GM18517 (cell line): ENCODE data around the gene BEST1.

Experiments used
- ATAC-seq: cut with Tn5 transposase; IDR thresholded peaks from one replicate; pipeline ENCODE4 v1.9.1; 2021; ENCODE audit warnings: mild to moderate bottlenecking, moderate library complexity; ENCODE audit not compliant: unreplicated experiment

The BEST1 gene

DNA sequence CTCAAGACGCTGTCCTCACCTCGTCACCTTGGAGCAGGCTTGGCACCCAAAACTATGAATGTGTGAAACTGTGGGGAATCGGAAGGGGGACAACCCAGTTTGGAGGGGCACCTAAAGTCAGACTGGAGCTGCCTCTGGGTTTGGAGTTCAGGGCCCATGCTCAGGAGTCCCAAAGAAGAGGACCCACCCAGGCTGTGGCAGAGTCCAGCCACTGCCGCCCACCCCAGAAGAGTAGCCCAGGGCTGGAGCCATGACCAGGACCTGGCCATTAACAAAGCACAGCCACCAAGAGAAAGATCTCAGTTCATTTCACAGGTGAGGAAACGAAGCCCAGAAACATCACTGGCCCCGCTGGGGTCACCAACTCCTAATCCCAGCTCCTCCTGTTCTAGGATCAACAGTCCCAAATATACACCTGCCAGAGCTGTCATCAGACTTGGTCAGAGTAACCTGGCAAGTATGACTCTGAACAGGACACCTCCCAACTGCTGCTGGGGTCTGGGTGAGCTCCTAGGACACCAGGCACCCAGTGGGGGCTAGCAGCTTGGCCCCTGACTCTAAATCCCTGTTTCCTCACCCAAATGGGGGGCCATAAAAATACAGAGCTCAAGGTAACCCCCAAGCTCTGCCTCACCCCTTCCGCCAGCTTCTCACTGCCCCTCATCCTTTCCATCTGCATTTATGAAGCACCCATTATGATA lies 35.5 kb upstream of the BEST1 start:
- no peak for ATAC-seq

DNA sequence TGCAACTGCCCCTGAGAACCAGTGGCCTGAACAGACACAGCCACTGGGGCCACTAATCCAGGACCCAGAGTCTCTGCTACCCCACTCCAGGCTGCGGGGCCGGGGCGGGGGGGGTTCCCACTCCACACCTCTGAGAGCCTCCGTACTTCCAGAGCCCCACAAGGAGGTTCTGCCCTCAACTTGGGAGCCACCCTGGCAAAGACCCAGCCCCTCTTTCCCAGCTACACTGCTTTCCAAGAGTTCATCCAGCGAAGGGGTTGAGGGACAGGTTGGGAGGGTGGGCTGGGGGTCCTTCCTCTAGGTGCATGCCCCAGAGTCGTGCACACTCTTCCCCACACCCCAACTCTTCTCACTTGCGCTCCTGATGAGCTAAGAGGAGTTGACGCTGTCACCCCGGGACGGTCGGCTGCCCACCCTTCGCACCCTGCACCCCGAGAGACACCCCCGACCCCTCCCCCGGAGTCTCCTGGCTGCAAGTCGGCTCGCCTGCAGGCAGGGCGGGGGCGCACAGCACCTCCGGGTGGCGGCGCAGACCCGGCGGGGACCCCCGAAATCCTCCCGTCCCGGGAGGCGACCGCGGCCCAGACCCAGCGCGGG lies 33.3 kb upstream of the BEST1 start:
- ATAC-seq = no peak

DNA sequence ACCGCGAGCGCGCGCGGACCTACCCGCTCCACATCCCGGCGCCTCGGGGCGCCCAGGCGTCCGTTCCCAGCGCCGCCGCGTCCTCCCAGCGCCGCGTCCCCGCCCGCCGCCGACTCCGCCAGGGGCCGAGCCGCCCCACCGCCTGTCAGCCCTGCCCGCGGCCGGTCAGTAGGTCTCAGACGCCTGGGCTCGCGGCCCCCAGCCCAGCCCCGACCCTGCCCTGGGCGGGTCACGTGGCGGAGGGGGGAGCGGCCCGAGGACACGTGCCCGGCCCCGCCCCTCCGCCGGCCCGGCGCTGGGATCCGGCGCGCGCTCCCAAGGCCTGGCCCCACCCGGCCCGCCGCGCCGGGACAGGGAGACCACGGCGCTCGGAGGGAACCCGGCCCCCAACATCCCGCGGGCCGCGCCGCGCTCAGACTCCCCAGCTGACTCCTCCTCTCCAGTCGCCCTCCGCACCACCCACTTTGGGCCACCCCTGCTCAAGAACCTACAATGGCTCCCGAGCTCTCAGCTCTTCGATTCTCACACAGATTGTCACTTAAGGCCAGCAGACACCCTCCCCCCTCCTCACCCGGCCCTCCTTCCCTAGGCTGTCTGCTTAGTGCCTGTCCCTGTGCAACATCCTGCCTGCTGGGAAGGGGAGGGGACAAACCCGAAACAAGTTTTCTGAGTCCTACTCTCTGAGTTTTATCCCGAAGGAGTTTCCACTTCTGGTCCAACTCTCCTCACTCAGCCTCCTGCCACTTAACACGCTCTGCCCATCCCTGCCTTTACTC lies 32.6 kb upstream of the BEST1 start, which contains the start of gene RAB3IL1:
Gene RAB3IL1 (minus strand): TSS at position 233 of the 776 bp plus-strand sequence. CDS start 199 bp downstream, at position 34.
- no peak for ATAC-seq

DNA sequence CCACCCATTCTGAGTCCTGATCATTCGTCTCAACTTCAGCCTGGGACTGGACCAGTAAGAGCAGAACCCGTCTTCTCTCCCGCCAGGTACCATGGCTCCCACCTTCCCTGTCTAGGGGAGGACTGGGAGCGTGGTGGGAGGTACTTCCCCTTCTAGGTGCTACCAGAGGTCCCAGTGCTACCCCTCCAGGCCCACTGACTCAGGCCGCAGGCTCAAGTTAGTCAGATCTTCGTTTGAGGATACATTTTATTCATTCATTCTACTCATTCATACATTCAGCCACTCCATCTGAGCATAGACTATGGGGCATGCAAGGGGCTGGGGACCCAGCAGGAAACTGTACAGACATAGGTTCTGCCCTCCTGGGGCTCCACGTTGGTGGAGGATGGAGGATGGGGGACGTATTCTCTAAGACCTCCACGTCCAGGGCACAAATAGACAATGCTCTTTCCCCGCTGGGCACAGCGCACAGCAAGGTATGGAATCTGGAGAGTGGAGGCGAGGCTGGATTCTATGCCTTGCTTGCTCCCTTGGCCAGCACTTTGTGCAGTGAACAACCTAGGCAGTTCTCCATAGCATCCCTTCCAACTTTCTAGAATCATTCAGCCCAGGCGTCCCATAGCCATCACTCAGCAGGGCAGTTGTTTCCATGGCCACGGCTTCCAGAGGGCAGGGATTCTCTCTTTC lies 31.8 kb upstream of the BEST1 start:
- no peak for ATAC-seq

DNA sequence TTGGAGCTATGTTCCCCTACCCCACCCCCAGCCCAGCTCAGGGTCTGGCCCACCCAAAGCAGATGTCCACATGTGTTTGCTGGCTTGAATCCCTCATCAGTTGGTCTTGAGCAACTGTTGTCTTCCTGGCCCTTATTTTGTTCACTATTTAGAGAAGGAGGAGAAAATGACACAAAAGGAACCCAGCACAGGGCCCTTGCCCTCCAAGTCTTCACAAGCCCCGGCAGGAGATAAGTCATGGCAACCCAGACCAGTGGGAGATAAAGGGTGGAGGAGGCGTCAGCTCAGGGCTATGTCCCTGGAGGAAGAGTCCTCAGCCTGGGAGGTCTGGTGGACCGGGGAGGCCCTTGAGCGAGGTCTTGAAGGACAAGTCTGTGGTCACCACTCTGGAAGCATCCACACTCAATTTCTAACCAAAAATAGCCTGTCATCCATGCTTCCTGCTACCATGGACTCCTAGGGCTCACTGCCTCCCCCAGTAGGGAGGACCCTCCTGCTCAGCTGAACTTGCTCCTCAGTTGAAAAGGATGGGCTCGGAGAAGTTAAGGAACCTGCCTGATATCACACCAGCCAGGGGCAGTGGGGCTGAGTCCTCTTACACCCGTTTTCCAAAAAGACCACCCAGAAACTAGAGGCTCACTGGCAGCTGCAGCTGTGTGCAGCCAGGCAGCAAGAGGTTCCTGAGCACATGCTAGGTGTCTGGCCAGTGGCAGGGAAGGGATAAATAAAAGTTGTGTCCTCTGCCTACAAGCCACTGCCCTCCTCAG lies 31.0 kb upstream of the BEST1 start:
- ATAC-seq = no peak

DNA sequence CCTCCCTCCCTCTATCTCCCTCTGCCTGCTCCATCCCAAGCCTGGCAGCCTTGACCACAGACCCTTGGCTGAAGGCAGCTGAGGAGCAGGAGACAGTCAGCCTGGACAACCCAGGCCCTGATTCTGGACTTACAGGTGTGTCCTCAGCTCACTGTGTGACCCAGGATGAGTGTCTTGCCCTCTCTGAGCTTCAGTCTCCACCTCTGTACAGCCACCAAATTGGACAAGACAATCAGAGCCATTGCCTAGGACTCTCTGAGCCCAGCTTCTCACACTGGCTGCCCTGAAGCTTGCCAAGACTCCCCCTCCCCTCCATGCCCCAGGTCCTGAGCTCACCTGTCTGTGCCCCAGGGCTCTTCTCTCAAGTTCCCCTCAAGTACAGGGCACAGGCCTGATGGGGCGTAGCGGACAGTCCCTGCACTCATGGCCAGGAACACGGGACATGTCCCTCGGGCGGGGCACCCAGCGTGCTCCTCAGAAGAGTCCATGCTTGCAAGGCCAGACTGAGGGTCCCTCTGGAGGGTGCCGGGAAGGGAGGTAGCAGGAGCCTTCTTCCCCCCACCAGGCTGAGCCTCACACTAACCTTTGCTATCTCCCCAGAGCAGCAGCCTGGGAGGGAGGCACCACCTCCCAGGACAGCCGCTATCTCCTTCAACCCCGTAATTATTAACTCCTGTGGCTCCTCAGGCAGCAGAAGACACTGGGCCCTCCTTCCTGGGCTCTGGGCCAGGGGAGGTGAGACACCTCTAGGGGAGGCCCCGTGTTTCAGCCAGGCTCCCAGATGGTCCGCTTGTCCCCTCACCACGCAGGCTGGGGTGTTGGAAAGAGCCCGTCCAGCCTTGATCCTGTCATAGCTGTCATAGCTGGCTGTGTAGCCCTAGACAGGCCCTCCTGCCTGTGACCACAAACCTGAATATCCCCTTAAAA lies 30.2 kb upstream of the BEST1 start:
- ATAC-seq = no peak

DNA sequence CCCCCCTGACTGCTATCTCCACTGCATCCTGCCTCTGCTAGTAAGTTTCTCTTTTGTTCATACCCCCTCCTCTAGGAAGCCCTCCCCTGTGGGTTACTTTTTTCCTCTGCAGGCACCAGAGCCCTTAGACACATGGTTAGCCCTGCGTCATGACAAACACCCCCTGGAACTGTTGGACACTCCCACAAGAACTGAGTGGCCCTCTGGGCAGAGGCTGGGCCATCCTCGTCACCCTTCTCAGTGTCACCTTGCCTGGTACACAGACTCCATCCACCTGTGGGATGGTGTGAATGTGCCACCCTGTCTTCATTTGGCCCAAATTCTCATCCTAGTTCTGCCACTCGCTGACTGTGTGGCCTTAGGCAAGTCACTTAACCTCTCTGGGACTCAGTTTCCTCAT lies 28.7 kb upstream of the BEST1 start:
- no peak for ATAC-seq

DNA sequence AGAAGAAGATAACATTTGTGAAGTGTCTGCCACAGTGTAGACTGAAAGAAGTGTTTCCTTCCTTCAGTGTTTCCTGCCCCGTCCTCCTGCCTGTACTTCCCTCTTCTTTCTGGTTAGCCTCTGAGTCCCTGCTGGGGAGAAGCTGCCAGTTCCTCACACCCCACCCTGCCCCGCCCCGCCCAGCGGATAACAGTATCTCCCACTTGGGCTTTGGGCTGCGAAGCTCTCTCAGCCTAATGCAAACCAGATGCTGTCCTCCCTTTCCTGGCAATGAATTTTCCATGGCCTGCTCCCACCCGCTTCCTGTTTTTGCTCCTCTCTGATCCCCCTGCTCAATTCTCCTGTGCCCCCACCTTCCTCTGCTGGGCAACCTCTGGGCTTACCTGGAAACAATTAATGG lies 27.6 kb upstream of the BEST1 start:
- ATAC-seq = no peak

DNA sequence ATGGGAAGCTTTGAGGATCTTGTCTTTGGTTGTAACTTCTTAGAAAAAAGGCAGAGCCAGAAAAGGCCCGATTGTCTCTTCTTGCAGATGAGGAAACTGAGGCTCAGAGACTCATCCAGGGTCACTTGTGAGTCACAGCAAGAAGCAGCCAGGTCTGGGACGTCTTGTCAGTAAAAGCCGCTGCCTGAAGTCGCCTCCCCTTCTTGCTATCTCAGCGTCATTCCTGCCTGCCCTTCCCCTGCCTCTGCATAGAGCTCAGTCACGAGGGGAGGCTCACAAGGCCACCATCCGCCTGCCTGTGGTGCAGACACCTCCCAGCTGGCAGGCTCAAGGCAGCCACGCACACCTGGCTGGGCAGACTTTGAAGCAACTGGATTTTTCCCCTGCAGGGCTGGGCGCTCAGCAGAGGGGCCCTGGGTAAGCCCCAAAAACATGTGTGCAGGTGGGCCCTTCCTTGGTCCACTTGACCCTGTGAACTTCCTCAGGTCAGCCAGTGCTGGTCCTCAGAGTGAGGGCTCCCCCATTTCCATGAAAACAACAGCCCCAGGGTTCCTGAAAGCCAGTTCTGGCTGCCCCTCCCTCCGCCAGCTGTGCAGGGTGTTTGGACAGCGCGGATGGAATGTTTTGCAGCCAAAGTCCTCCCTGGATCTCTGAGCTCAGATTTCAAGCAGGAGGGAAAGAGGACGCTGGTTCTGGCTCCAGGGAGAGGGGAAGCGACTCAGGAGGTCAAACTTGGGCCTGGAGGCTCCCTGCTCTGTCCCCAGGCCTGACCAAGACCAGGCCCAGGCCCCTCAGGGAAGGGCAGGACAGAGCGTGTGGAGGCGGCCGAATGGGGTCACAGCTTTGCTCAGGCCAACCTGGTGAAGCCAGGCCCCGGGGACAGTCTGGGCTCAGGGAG lies 26.7 kb upstream of the BEST1 start:
- no peak for ATAC-seq

DNA sequence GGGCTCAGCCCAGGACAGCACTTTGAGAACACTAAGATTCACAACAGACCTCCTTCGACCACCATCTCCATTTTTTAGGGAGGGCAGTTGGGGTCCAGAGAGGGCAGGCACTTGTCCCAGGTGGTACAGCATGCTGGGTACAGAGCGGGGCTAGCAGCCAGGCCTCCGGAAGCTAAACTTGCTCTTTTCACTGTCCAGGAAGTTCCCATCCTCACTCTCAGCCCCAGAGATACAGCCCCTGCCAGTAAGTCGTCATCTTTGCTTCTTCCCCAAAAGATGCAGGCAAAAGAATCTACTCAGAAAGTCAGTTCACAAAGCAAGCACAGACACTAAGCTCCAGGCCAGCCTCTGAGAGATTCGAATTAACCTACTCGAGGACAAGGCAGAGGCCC lies 26.1 kb upstream of the BEST1 start:
- no peak for ATAC-seq

DNA sequence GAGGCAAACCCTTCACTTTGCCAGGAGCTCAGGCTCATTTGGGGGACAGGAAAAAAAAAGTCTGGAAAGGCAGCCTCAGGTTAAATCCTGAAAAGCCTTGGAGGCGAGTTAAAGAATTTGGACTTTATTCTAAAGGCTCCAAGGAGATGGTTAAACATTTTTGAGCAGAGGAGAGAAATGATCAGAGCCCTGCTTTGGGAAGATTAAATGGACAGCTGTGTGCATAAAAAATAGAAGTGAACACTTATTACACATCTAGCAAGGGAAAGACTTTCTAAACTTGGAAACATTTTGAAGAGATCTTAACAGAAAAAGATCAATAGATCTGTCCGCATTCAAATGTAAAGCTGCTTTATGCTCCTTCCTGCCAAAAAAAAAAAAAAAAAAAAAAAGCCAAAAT lies 24.4 kb upstream of the BEST1 start:
- ATAC-seq = no peak

DNA sequence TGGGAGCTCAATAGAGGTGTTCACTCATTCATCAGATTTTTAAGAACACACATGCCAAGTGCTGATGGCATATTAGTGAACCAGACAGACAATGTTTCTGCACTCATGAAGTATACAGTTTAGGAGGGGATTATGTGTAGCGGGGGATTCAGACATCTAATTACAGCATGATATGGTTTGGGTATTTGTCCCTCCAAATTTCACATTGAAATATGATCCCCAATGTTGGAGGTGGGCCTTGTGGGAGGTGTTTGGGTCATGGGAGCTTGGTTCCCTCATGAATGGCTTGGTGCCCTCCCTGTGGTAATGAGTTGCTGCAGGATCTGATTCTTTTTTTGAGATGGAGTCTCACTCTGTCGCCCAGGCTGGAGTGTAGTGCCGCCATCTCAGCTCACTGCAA lies 23.9 kb upstream of the BEST1 start:
- ATAC-seq = no peak

DNA sequence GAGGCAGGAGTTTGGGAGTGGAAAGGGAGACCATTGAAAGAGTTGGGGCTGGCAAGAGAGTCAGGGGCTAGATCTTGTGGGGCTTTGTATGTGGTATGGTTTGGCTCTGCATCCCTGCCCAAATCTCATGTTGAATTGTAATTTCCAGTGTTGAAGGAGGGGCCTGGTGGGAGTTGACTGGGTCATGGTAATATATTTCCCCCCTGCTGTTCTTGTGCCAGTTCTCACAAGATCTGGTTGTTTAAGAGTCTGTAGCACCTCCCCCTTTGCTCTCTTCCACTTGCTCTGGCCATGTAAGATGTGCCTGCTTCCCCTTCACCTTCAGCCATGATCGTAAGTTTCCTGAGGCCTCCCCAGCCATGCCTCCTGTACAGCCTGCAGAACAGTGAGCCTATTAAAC lies 22.6 kb upstream of the BEST1 start:
- no peak for ATAC-seq

DNA sequence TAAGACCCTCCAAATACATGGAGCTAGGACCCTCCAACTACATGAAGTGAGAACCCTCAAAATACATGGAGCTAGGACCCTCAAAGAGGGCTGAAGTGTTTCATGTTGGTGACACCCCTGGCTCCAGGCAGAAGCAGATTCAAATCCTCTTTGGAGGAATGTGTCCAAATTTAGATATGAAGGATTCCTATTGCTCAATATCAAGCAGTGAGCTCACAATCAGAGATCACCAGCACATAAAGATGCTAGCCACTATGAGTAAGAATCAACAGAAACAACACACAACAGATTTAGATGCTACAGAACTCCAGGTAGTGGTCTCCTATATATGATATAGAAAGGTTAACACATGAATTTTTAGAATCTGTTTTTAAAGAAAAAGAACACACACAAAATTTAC lies 21.5 kb upstream of the BEST1 start:
- ATAC-seq = no peak

DNA sequence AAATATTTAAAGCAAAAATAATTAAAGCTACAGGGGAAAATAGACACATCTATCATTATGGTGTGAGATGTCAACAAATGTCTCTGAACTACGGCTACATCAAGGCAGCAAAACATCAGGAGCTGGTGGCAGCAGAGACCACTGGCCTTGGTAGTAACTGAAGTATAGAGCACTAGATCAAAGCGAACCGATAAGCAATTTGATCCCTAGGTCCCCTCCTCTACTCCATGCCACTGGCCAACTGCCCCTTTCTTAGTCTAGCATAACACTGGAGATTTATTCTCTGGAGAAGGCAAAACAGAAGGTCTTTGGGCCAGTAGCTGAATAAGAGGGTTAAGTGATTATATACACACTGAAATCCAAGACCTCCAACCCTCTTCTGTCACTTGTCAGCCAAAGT lies 19.2 kb upstream of the BEST1 start:
- ATAC-seq = no peak

DNA sequence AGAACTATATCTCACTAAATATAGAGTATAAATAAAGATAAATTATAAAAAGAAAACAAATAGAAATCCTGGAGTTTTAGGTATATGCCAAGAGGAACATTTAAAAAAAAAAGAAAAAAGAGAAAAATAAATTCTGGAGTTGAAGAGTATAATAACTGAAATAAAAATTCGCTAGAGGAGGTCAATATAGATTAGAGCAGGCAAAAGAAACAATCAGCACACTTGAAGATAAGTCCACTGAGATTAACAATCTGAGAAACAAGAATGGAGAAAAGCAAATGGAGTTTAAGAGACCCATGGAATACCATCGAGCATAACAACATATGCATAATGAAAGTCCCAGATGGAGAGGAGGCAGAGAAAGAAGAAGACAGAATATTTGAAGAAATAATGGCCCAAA lies 14.3 kb upstream of the BEST1 start:
- no peak for ATAC-seq

DNA sequence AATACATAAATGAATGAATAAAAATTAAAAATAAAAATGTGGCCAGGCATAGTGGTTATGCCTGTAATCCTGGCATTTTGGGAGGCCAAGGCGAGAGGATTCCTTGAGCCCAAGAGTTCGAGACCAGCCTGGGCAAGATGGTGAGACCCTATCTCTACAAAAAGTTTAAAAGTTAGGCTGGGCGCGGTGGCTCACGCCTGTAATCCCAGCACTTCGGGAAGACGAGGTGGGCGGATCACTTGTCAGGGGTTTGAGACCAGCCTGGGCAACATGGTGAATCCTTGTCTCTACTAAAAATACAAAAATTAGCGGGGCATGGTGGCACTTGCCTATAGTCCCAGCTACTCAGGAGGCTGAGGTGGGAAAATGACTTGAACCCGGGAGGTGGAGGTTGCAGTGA lies 9.7 kb upstream of the BEST1 start:
- ATAC-seq = no peak

DNA sequence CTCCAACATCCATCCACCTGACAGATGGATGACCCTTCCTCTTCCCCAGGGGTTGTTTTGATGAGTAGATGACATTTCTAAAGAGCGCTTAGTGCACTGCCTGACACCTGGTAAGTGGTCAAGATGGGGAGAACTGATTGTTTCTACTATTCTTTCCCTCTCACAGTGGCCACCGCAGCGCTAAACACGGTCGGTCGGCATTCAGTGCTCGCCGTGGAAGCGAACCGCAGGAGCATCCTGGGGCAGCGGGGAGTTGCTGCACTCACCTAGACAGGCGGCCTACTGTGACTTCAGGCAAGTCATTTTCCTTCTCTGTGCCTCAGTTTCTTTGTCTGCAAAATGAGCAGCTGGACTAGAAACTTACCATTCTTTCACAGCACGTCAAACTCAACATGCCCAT lies 5.0 kb upstream of the BEST1 start:
- ATAC-seq = no peak

DNA sequence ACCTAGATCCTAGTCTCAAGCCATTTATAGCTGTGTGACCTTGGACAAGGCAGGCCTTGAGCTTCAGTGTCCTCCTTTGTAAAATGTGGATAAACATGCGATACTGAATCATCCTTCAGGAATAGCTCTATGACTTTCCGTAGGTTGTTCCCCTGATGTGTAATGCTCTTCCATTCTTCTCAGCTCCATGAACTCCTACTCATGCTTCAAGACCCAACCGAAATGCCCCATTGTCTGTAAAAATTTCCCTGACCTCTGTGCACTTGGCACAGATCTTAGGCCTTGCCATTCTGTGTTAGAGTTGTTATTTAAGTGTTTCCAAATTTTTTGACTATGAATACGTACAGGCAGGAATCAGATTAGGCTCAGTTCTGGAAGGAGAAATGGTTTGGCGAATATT lies 3.3 kb upstream of the BEST1 start:
- ATAC-seq = no peak
